NCI-H2196 (cell line): ENCODE data around the gene WIF1.
A peak's percentile ranks its signal among the peaks of the same experiment; 100 is the strongest.

ENCODE experiments used
- DNase-seq: peaks from one replicate; lab custom pipeline; 2025; ENCODE audit not compliant: unreplicated experiment; lab: John Stamatoyannopoulos, UW

The WIF1 gene

GRCh38 chr12:65121049-65121955, at the start of gene WIF1:
WIF1 (minus strand) TSS chr12:65121305; CDS start chr12:65121191, 114 bp downstream.
- no peak for DNase-seq

GRCh38 chr12:65170209-65170881, 49.2 kb upstream of the WIF1 start:
- DNase-seq = peak; percentile 14

- DNase-seq = peak; percentile 96
Observed at GRCh38 chr12:65169320-65170208, 48.5 kb upstream of the WIF1 start, which contains the start of gene LEMD3. LEMD3 (plus strand) TSS chr12:65169583; CDS start chr12:65169597, 14 bp downstream.

GRCh38 chr12:65168681-65169319, 47.7 kb upstream of the WIF1 start:
- DNase-seq = peak; percentile 22

- DNase-seq = no peak
Observed at GRCh38 chr12:65164774-65165173, 43.7 kb upstream of the WIF1 start.

GRCh38 chr12:65164244-65164643, 43.1 kb upstream of the WIF1 start:
- DNase-seq = no peak

GRCh38 chr12:65162609-65163008, 41.5 kb upstream of the WIF1 start:
- no peak for DNase-seq

- DNase-seq = no peak
Observed at GRCh38 chr12:65157091-65157490, 36.0 kb upstream of the WIF1 start.

GRCh38 chr12:65156366-65156841, 35.3 kb upstream of the WIF1 start:
- no peak for DNase-seq

GRCh38 chr12:65155784-65156183, 34.7 kb upstream of the WIF1 start:
- DNase-seq = no peak

GRCh38 chr12:65152596-65152995, 31.5 kb upstream of the WIF1 start:
- no peak for DNase-seq

GRCh38 chr12:65152012-65152411, 30.9 kb upstream of the WIF1 start:
- DNase-seq = no peak

- DNase-seq = no peak
Observed at GRCh38 chr12:65147312-65147905, 26.3 kb upstream of the WIF1 start.

- DNase-seq = no peak
Observed at GRCh38 chr12:65140738-65141137, 19.6 kb upstream of the WIF1 start.

- DNase-seq = no peak
Observed at GRCh38 chr12:65139389-65139788, 18.3 kb upstream of the WIF1 start.

- no peak for DNase-seq
Observed at GRCh38 chr12:65133879-65134278, 12.8 kb upstream of the WIF1 start.

- no peak for DNase-seq
Observed at GRCh38 chr12:65126482-65126881, 5.4 kb upstream of the WIF1 start.

- DNase-seq = no peak
Observed at GRCh38 chr12:65125975-65126374, 4.9 kb upstream of the WIF1 start.

- DNase-seq = no peak
Observed at GRCh38 chr12:65125247-65125646, 4.1 kb upstream of the WIF1 start.

GRCh38 chr12:65123435-65124063, 2.4 kb upstream of the WIF1 start:
- DNase-seq = peak; percentile 54
